HCT116 (cell line): ENCODE data around the gene CCDC142. TPM values are rescaled to one million over a fixed set of nuclear protein-coding genes. Genes with fewer than 3 reads are reported as not detected.

ENCODE experiments used
- ATAC-seq: fragments of 200-7000 bp; cut with Tn5 transposase; 2 replicates; pipeline ENCODE4 v1.9.1; 2020; ENCODE audit warnings: mild to moderate bottlenecking, moderate library complexity
- BruUV-seq: library from RNA; stranded (reverse); fragments of 400-500 nt; replicated peaks from 2 replicates; lab custom pipeline; 2021; lab: Mats Ljungman, UMichigan
- CTCF ChIA-PET: fragments of 300-600 bp; sonication (Branson Sonifier 250); formaldehyde crosslinking; loops from one replicate; lab custom pipeline; 2021; ENCODE audit warnings: antibody characterized with exemption; lab: Charles Lee
- POLR2A ChIA-PET: fragments of 300-600, 350-600 bp; sonication (Branson Sonifier 250); formaldehyde crosslinking; loops from one replicate; lab custom pipeline; 2021; ENCODE audit warnings: antibody characterized with exemption; lab: Charles Lee
- RAD21 ChIA-PET, 2 experiments: fragments of 300-600 bp; sonication (Branson Sonifier 250); formaldehyde crosslinking; loops; one replicate each; lab custom pipeline; 2023; ENCODE audit warnings: low total read pairs in 2 of 2; ENCODE audit not compliant: uncharacterized antibody in 2 of 2, unreplicated experiment in 2 of 2, low non-redundant PET in 1 of 2; lab: Charles Lee
- DNase-seq: peaks from one replicate; pipeline ENCODE4 v3.0.0-alpha.2; 2010; ENCODE audit warnings: low read depth, low spot score
- H2AFZ ChIP-seq: fragments of 200-600 bp; shearing (Covaris generic), sonication (generic); 2 replicates; pipeline ENCODE4 v1.6.1; 2017; ENCODE audit warnings: low read depth, mixed run types, mixed read lengths, antibody characterized with exemption, low read length; ENCODE audit not compliant: poor library complexity, severe bottlenecking
- H3K27ac ChIP-seq: 2 replicates; pipeline ENCODE4 v1.5.1; 2012; ENCODE audit warnings: low read depth, low read length
- H3K27me3 ChIP-seq: fragments of 200-600 bp; sonication (generic); 2 replicates; pipeline ENCODE4 v1.6.1; 2016; ENCODE audit warnings: mixed run types, low read length, mixed read lengths; ENCODE audit not compliant: insufficient read depth
- H3K36me3 ChIP-seq, 2 experiments: fragments of 200-500 bp in 1 of 2; fragments of 200-600 bp in 1 of 2; sonication (Bioruptor generic) in 1 of 2; sonication (generic) in 1 of 2; 2 replicates each; pipeline versions ENCODE4 v1.5.1 to v1.6.1; 2014 to 2016; ENCODE audit warnings: low read length in 2 of 2, inconsistent platforms in 1 of 2, mixed read lengths in 1 of 2, mixed run types in 1 of 2; ENCODE audit not compliant: insufficient read depth in 2 of 2, control insufficient read depth in 1 of 2
- H3K4me1 ChIP-seq, 2 experiments: fragments of 200-600 bp in 1 of 2; sonication (generic) in 1 of 2; 2 replicates each; pipeline versions ENCODE4 v1.5.1 to v1.6.1; 2012 to 2017; ENCODE audit warnings: low read length in 2 of 2, inconsistent platforms in 1 of 2, mild to moderate bottlenecking in 1 of 2, mixed read lengths in 1 of 2, mixed run types in 1 of 2, moderate library complexity in 1 of 2; ENCODE audit not compliant: insufficient read depth in 2 of 2, control insufficient read depth in 1 of 2
- H3K4me2 ChIP-seq: fragments of 200-600 bp; sonication (generic); 2 replicates; pipeline ENCODE4 v1.6.1; 2017; ENCODE audit warnings: mixed run types, low read length, mixed read lengths
- H3K4me3 ChIP-seq, 2 experiments: fragments of 200-600 bp in 1 of 2; sonication (generic) in 1 of 2; replicated peaks in 1 of 2; 2 replicates each; pipeline ENCODE4 v1.5.1; 2011 to 2016; ENCODE audit warnings: low read length in 2 of 2, control low read depth in 1 of 2, low read depth in 1 of 2, mild to moderate bottlenecking in 1 of 2, mixed read lengths in 1 of 2, mixed run types in 1 of 2
- H3K79me2 ChIP-seq: fragments of 200-600 bp; sonication (generic); 2 replicates; pipeline ENCODE4 v1.6.1; 2017; ENCODE audit warnings: mild to moderate bottlenecking, mixed run types, low read length, moderate library complexity, mixed read lengths; ENCODE audit not compliant: insufficient read depth
- H3K9ac ChIP-seq: fragments of 200-600 bp; sonication (generic); 2 replicates; pipeline ENCODE4 v1.6.1; 2016; ENCODE audit warnings: low read length, mixed read lengths
- H3K9me2 ChIP-seq: fragments of 200-600 bp; sonication (generic), shearing (Covaris generic); 2 replicates; pipeline ENCODE4 v1.6.1; 2017; ENCODE audit warnings: mixed run types, mild to moderate bottlenecking, moderate library complexity; ENCODE audit not compliant: insufficient read depth
- H3K9me3 ChIP-seq, 2 experiments: fragments of 200-500 bp in 1 of 2; fragments of 200-600 bp in 1 of 2; sonication (Bioruptor generic) in 1 of 2; sonication (generic) in 1 of 2; 2 replicates each; pipeline ENCODE4 v1.6.1; 2014 to 2017; ENCODE audit warnings: low read length in 2 of 2, mixed read lengths in 2 of 2, inconsistent platforms in 1 of 2, low read depth in 1 of 2, mild to moderate bottlenecking in 1 of 2, mixed run types in 1 of 2, moderate library complexity in 1 of 2; ENCODE audit not compliant: control insufficient read depth in 1 of 2, insufficient read depth in 1 of 2
- H4K20me1 ChIP-seq: fragments of 200-600 bp; sonication (generic), shearing (Covaris generic); 2 replicates; pipeline ENCODE4 v1.6.1; 2017; ENCODE audit warnings: mixed run types, mild to moderate bottlenecking, moderate library complexity; ENCODE audit not compliant: insufficient read depth
- CBX3 ChIP-seq: IDR thresholded peaks from 2 replicates; pipeline ENCODE4 v1.6.1; 2012; ENCODE audit warnings: low read depth
- CEBPB ChIP-seq: IDR thresholded peaks from 2 replicates; pipeline ENCODE4 v1.6.1; 2012; ENCODE audit warnings: low read depth
- ELF1 ChIP-seq: IDR thresholded peaks from 2 replicates; pipeline ENCODE4 v1.6.1; 2012; ENCODE audit warnings: low read depth, borderline replicate concordance
- EZH2 ChIP-seq: fragments of 200-600 bp; sonication (generic); IDR thresholded peaks from 2 replicates; pipeline ENCODE4 v1.6.1; 2017; ENCODE audit warnings: antibody characterized with exemption, mixed run types
- EZH2phosphoT487 ChIP-seq: fragments of 200-600 bp; IDR thresholded peaks from 2 replicates; pipeline ENCODE4 v1.6.1; 2018; ENCODE audit warnings: antibody characterized with exemption, borderline replicate concordance
- FOSL1 ChIP-seq: IDR thresholded peaks from 2 replicates; pipeline ENCODE4 v1.6.1; 2012; ENCODE audit warnings: low read depth
- JUND ChIP-seq: IDR thresholded peaks from 2 replicates; pipeline ENCODE4 v1.6.1; 2012
- MAX ChIP-seq: IDR thresholded peaks from 2 replicates; pipeline ENCODE4 v1.6.1; 2012
- POLR2A ChIP-seq: IDR thresholded peaks from 2 replicates; pipeline ENCODE4 v1.7.0; 2011; ENCODE audit warnings: borderline replicate concordance; ENCODE audit not compliant: insufficient read depth, insufficient read length; ENCODE audit errors: extremely low read depth
- POLR2AphosphoS5 ChIP-seq: IDR thresholded peaks from 2 replicates; pipeline ENCODE4 v1.6.1; 2011; ENCODE audit warnings: mild to moderate bottlenecking, low read depth, low read length, moderate library complexity
- RAD21 ChIP-seq: IDR thresholded peaks from 2 replicates; pipeline ENCODE4 v1.6.1; 2012; ENCODE audit warnings: low read depth, mild to moderate bottlenecking
- REST ChIP-seq: IDR thresholded peaks from 2 replicates; pipeline ENCODE4 v1.6.1; 2012; ENCODE audit warnings: low read depth
- SIN3A ChIP-seq: IDR thresholded peaks from 2 replicates; pipeline ENCODE4 v1.6.1; 2012; ENCODE audit warnings: low read depth
- SRF ChIP-seq: IDR thresholded peaks from 2 replicates; pipeline ENCODE4 v1.6.1; 2012; ENCODE audit warnings: low read depth
- TCF7L2 ChIP-seq: IDR thresholded peaks from 2 replicates; pipeline ENCODE4 v1.7.0; 2011; ENCODE audit warnings: borderline replicate concordance, inconsistent platforms; ENCODE audit not compliant: insufficient read depth, insufficient read length; ENCODE audit errors: extremely low read depth
- ZFX ChIP-seq: fragments of 450-650 bp; IDR thresholded peaks from 2 replicates; pipeline ENCODE4 v1.6.1; 2017
- intact Hi-C: fragments of 100-400 bp; cut with micrococcal nuclease; formaldehyde crosslinking; loops from 2 replicates; pipeline ENCODE4 v1.10.0; 2022
- total RNA-seq: library from RNA; stranded (reverse); gene quantifications from one replicate; pipeline ENCODE4 v1.2.1, GENCODE V29; 2021; ENCODE audit not compliant: unreplicated experiment
- TF ChIP-seq, protein P1 (sequence below): IDR thresholded peaks from 2 replicates; pipeline ENCODE4 v1.6.1; 2012
- TF ChIP-seq, protein P2 (sequence below): IDR thresholded peaks from 2 replicates; pipeline ENCODE4 v1.6.1; 2011; ENCODE audit warnings: mild to moderate bottlenecking, low read length, moderate library complexity; ENCODE audit not compliant: insufficient replicate concordance; ENCODE audit errors: extremely low read depth

CCDC142 gene
- total RNA-seq, 1 experiment from 2014 or later, result 15.0 TPM

DNA sequence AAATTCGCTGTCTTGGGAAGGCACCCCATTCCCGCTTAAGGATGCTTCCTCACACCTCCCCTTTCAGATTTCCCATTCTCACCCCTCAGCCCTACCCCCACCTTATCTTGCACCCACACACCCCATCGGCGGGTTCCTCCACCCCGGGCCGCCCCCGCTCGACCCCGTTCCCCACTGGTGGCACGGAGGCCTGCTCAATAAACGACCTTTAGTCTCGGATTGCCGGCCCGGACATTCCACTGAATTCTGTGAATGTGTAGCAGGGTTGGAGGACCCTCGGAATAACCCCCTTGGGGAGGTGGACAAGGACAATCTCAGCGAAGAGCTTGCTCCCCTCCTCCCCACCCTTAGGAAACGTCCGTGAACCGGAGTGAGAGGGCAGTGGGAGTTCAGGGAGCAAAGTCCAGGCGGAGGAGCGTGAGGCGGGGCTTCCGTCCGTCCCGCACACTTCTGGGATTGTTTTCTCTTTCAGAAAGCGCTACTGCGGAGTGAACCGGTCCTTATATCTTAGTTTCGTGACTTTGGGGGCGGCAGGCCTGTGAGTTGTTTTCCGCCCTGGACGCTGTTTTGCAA lies 19.4 kb upstream of the CCDC142 start:
- CTCF ChIA-PET, result no interaction called here
- H4K20me1 ChIP-seq, result no peaks in the 10 kb centered on the region
- peaks cover 24 to 53% of the 10 kb centered on the region in 2 experiments for H3K4me1 ChIP-seq
- ATAC-seq (peak; percentile 9; the same call in 1 of the 2 replicates), DNase-seq (no peak)
- peak overlapping the region; percentile 91 for H3K27ac ChIP-seq
- no peaks in the 10 kb centered on the region for H3K27me3 ChIP-seq
- peak overlapping the region; percentile 83 to 89 for H3K4me3 ChIP-seq
- H2AFZ ChIP-seq, result peak overlapping the region; percentile 40
- H3K36me3 ChIP-seq, result peaks cover 3 to 16% of the 10 kb centered on the region in 2 experiments; a peak in 2 of 4 replicates
- peaks cover 22% of the 10 kb centered on the region for H3K79me2 ChIP-seq
- RAD21 ChIA-PET, result no interaction called here
- peak overlapping the region; percentile 85 for H3K9ac ChIP-seq
- H3K9me2 ChIP-seq, result no peaks in the 10 kb centered on the region
- peak overlapping the region; percentile 95 for H3K4me2 ChIP-seq
- TF ChIP-seq JUND, result no peak
- TF ChIP-seq ZFX, result no peak
- TF ChIP-seq, protein P1, sequence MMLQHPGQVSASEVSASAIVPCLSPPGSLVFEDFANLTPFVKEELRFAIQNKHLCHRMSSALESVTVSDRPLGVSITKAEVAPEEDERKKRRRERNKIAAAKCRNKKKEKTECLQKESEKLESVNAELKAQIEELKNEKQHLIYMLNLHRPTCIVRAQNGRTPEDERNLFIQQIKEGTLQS, result no peak
- no peak for TF ChIP-seq EZH2
- no peak for TF ChIP-seq MAX
- no peak for TF ChIP-seq RAD21
- TF ChIP-seq, protein P2, sequence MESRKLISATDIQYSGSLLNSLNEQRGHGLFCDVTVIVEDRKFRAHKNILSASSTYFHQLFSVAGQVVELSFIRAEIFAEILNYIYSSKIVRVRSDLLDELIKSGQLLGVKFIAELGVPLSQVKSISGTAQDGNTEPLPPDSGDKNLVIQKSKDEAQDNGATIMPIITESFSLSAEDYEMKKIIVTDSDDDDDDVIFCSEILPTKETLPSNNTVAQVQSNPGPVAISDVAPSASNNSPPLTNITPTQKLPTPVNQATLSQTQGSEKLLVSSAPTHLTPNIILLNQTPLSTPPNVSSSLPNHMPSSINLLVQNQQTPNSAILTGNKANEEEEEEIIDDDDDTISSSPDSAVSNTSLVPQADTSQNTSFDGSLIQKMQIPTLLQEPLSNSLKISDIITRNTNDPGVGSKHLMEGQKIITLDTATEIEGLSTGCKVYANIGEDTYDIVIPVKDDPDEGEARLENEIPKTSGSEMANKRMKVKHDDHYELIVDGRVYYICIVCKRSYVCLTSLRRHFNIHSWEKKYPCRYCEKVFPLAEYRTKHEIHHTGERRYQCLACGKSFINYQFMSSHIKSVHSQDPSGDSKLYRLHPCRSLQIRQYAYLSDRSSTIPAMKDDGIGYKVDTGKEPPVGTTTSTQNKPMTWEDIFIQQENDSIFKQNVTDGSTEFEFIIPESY, result no peak
- TF ChIP-seq EZH2phosphoT487, result no peak
- TF ChIP-seq CBX3, result no peak
- no peak for TF ChIP-seq TCF7L2
- no peak for TF ChIP-seq SRF
- no peak for TF ChIP-seq REST
- TF ChIP-seq SIN3A, result no peak
- TF ChIP-seq POLR2A, result no peak
- TF ChIP-seq POLR2AphosphoS5, result no peak
- TF ChIP-seq FOSL1, result no peak
- TF ChIP-seq CEBPB, result no peak
- no peak for TF ChIP-seq ELF1
- intact Hi-C loops, result loop anchor here (2.0 kb wide), 1 partner anchor 19 kb away; the partner anchor contains the start of genes CCDC142 and TTC31
- BruUV-seq, result no TSS peak
- no peaks in the 10 kb centered on the region for H3K9me3 ChIP-seq
- POLR2A ChIA-PET, result no interaction called here
